Measurements from ENCODE around the gene FAT1. TPM values are rescaled to one million over a fixed set of nuclear protein-coding genes. Genes with fewer than 3 reads are reported as not detected.

The FAT1 gene
- total RNA-seq, 1 experiment from 2014 or later: 172 TPM

DNA sequence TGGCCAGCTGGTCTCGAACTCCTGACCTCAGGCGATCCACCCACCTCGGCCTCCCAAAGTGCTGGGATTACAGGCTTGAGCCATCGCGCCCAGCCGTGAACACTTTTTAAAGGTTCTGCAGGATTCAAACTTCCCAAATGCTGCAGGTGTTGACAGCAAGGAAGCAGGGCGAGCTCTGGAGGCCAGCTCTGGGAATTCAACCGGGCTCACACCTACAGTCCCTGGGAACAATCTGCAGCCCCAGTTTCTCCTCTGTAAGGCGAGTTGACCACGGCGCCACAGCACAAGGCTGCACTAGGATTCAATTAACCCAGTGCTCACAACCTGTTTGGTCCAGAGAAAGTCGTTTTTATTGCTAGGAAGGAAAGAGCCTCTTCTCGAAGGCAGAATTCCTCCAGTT lies 169.9 kb downstream of the FAT1 start:
- peak; percentile 43 for DNase-seq (ENCODE audit: low spot score)
- CTCF ChIA-PET: interaction anchor here (0.6 to 2.7 kb wide), 8 partner anchors 33 to 491 kb away, joined by 3 to 15 read pairs (median 4); no protein-coding TSS in a partner anchor
- POLR2A ChIA-PET: interaction anchor here (0.6 kb wide), 2 partner anchors 80 to 218 kb away, joined by 3 read pairs; no protein-coding TSS in a partner anchor

More for the DNA sequence above, 169.9 kb downstream of the FAT1 start:
- peak; percentile 58 for ATAC-seq
- no peak overlapping the region for H3K27ac Mint-ChIP-seq
- peaks cover 11% of the 10 kb centered on the region for H3K4me1 Mint-ChIP-seq
- H3K4me3 Mint-ChIP-seq: 0 out of 2 replicates have a peak overlapping the region, but pooled peaks have one; percentile 78
- peaks cover 15% of the 10 kb centered on the region for H3K27me3 Mint-ChIP-seq (ENCODE audit: low read depth)
- H3K36me3 Mint-ChIP-seq: no peaks in the 10 kb centered on the region
- H3K9me3 Mint-ChIP-seq: no peaks in the 10 kb centered on the region
- TF ChIP-seq, protein P1, sequence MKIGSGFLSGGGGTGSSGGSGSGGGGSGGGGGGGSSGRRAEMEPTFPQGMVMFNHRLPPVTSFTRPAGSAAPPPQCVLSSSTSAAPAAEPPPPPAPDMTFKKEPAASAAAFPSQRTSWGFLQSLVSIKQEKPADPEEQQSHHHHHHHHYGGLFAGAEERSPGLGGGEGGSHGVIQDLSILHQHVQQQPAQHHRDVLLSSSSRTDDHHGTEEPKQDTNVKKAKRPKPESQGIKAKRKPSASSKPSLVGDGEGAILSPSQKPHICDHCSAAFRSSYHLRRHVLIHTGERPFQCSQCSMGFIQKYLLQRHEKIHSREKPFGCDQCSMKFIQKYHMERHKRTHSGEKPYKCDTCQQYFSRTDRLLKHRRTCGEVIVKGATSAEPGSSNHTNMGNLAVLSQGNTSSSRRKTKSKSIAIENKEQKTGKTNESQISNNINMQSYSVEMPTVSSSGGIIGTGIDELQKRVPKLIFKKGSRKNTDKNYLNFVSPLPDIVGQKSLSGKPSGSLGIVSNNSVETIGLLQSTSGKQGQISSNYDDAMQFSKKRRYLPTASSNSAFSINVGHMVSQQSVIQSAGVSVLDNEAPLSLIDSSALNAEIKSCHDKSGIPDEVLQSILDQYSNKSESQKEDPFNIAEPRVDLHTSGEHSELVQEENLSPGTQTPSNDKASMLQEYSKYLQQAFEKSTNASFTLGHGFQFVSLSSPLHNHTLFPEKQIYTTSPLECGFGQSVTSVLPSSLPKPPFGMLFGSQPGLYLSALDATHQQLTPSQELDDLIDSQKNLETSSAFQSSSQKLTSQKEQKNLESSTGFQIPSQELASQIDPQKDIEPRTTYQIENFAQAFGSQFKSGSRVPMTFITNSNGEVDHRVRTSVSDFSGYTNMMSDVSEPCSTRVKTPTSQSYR (CRISPR knock-in tag; IDR thresholded peaks at IDR 0.05): no peak
- TF ChIP-seq, protein P2, sequence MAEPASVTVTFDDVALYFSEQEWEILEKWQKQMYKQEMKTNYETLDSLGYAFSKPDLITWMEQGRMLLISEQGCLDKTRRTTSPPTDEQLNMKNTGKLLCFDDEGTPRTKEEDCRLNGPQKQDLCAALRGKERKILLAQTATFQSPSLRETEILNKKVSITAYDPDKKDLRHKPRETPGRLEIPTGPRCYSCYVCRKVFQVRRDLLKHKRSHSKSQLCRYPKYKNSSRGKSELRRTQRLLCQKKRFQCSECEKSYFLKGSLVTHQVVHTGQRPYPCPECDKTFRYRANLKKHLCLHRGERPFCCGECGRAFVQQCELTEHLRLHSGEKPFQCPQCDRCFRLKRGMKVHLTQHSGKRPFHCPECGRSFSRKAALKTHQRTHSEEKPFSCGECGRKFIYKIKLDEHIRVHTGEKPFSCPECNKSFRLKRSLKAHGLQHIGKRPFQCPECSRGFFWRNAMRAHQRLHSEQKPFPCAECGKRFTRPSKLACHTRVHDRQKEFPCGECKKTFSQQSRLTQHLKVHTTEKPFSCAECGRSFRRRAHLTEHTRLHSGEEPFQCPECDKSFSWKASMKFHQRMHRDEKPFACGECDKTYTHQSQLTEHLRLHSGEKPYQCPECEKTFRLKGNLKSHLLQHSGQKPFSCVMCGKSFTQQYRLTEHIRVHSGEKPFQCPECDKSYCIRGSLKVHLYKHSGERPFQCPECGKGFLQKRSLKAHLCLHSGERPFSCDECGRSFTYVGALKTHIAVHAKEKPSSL (CRISPR knock-in tag; conservative IDR thresholded peaks at IDR 0.05): no peak
- no peak for TF ChIP-seq AR (CRISPR knock-in tag; IDR thresholded peaks at IDR 0.05)
- TF ChIP-seq NR1H2 (CRISPR knock-in tag; IDR thresholded peaks at IDR 0.05): no peak
- TF ChIP-seq E2F4 (CRISPR knock-in tag; IDR thresholded peaks at IDR 0.05; ENCODE audit: borderline replicate concordance, low read depth): no peak
- no peak for TF ChIP-seq STAT6 (CRISPR knock-in tag; conservative IDR thresholded peaks at IDR 0.05; ENCODE audit: low read depth)
- no peak for TF ChIP-seq ARID4B (CRISPR knock-in tag; IDR thresholded peaks at IDR 0.05; ENCODE audit: borderline replicate concordance)
- no peak for TF ChIP-seq SMAD4 (CRISPR knock-in tag; IDR thresholded peaks at IDR 0.05)
- no peak for TF ChIP-seq ESRRA (CRISPR knock-in tag; IDR thresholded peaks at IDR 0.05; ENCODE audit: borderline replicate concordance)

Measured in WTC11 (cell line).